T-helper 22 cell (primary cell): Measurements from ENCODE around the gene COL28A1.
"Not testable (repeated sequence)": the region's sequence is repeated elsewhere in the genome, so short reads cannot be mapped to it uniquely, and the experiment has no call there.

ENCODE experiments used
- DNase-seq: peaks from one replicate; pipeline ENCODE4 v3.0.0-alpha.2; 2020; ENCODE audit warnings: low read depth

Gene COL28A1

DNA sequence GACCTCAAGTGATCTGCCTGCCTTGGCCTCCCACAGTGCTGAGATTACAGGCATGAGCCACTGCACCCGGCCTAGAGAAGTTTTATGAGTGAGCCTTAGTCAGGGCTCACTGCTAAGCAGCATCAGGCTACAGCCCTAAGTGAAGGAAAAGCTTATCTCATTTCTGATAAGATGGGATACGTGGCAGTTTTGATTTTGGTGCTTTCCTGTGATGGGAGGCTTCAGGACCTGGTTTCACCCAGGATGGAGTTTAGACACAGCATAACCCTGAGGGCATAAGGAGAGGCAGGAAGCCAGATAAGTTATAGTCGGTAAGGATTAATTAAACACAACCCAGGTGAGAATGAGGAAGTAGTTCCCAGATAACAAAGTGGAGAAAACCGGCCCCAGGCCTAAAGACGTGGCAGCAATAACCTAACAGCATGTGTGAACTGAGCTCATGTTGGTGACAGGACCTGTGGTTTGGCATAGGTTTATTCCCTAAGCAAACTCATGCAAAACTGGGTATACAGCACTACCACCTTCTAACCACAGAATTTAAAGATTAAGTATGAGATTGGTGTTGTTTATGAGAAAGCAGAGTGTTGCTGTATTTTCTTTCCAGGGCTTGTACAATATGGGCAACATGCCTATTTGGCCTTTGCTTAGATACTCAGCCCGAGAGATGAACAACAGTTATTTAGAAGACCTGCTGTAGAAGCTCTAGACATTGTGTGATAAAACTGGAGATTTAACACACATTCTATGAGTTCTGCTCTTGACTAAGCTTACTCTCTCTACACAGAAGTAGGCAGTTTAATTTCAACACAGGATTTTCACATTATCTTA lies 119.4 kb downstream of the COL28A1 start:
- no peak for DNase-seq

DNA sequence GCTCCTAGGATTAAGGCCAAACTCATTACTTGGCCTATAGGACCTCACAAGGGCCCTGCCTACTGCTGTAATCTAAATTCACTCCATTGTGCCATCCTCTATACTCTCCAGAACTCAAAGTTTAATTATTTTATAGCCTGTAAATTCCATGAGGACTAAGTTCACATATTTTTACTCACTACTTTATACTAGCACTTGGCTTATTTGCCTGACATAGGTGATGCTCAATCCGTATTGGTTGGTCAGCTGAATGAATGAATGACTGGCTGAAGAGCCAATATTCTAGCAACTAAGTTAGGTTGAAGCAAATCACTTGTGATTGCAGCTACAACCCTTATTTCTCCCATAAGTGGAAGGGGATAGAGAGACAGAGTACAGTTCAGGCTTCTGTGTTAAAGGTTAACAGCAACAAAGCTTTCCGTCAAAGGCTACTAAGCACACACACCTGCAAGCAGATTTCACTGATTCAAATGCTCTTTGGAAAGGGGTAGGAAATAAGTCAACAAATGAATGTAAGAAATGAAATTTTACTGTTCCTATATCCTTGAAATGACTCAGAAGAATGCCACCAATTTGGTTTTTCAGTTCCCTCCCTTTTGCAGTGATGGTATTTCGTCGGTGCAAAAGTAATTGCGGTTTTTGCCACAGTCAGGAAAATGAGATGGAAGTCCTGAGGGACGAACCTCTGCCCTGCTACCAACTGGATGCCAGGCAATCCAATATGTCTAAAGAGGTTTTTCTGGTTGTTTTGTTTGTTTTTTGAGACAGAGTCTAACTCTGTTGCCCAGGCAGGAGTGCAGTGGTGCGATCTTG lies 120.7 kb downstream of the COL28A1 start:
- no peak for DNase-seq

DNA sequence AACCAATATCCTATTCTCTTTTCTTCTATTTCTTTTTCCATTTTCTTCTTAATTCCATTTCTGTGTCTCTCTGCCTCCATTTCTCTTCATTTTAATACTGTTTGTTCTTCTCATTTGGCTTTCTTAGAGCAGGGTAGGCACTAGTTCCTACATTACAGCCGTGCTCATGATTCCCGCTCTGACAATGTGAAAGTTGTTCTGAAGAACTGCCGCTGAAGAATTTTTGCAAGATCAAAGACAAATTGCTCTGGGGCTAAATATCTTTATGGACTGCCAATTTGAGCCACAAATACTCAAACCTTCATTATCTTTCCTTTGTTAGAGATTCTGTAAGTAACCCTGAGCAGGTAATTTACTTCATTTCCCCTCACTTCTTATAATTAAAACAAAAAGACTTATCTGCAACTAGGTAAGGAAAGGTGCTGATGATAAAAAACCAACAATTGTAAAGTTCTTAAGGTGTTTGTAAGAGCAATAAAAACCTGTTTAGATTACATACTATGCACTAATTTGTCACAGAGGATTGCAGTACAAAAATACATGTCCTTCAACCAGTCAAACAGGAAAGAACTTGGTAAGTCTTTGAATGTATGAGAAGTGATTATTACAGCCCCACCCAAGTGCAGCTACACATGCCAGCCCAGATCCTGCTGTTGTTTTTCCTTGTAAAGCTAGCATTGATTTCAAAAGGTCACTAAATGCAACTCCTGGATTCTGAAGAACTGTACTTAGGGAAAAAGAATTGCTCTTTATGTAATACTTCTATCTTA lies 127.5 kb downstream of the COL28A1 start:
- DNase-seq = no peak

DNA sequence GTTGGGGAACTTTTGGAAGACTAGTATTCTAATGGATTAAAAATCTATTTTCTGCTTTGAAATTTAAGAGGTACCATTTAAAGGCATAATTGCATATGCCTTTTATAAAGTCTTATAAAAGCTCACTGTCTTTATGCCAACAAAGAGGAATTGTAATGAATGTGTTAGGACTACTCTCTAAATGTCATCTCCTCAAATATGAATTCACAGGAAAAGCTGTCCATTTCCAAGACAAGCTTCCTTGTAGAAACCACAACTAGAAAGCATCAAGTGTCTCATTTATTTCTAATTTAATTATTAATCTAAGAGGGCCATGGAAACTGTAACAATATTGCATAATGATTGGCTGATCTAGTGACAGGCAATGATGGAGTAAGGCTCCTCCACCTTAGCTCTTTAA lies 130.2 kb downstream of the COL28A1 start:
- no peak for DNase-seq

DNA sequence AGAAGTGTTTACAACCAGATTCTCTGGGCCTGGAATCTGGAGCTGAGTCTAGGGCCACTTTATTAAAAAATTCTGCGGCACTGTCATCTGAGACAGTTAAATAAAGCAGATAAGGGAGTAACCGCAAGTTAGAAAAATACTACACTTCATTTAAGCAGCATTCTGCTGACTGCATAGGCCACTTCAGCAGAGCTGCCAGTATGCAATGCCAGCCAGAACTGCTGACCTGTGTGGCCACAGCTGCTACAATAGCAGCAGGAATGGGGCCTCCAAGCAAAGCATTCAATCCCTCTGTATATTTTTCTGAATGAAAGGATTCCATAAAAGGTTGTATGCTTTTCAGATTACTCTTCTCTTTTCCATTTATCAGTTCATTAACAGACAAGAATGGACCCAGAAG lies 136.0 kb downstream of the COL28A1 start:
- DNase-seq = no peak

DNA sequence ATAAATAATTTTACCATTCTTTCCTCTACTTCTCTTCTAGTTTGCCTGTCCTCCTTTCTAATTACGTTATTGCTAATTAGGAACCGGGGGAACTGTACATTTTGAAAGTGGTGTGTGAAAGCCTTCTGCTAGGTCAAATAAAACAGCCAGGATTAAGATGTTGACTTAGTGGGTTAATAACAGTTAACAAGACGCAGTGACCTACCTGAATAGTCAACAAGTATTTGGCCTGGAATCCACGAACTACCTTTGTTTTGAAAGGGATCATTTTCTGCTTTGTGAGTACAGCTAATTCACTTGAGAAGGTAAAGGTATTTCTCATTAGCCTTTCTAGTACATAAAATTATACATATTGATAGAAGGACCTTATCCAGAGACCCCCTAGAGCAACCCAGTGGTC lies 139.9 kb downstream of the COL28A1 start:
- DNase-seq = no peak

DNA sequence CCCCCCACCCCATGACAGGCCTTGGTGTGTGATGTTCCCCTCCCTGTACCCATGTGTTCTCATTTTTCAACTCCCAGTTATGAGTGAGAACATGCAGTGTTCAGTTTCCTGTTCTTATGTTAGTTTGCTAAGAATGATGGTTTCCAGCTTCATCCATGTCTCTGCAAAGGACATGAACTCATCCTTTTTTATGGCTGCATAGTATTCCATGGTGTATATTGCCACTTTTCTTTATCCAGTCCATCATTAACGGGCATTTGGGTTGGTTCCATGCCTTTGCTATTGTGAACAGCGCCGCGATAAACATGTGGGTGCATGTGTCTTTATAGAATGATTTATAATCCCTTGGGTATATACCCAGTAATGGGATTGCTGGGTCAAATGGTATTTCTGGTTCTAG lies 147.5 kb downstream of the COL28A1 start:
- not testable (repeated sequence) for DNase-seq

DNA sequence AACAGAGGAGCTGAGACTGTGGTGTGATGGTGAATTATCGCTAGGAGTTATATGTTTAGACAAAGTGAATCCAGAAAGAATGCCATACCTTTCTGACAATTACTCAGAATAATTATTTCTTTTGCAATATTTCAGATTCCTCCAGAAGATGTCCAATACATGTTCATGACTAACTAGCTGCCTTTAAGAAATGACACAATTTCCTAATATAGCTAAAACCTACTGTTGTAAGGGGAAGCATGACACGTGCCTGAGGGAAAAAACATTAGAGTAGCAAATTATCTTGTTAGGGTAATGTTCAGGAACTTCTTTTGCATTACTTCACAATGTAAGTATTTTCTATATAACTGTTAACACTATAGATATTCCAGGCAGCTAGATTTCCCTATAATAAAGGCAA lies 150.3 kb downstream of the COL28A1 start:
- no peak for DNase-seq

DNA sequence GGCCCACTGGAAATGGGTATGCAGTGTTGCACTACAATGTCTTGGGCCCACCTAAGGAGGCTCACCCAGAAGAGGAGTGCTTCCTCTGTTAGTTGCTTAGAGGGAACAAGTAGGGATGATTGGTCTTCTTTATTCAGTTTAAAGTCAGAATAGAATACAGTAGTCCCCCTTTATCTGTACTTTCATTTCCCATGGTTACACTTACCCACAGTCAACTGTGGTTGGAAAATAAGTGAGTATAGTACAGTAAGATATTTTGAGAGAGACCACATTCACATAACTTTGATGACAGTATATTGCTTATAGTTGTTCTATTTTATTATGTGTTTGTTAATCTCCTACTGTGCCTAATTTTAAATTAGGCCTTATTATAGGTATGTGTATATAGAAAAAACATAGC lies 151.4 kb downstream of the COL28A1 start:
- no peak for DNase-seq

DNA sequence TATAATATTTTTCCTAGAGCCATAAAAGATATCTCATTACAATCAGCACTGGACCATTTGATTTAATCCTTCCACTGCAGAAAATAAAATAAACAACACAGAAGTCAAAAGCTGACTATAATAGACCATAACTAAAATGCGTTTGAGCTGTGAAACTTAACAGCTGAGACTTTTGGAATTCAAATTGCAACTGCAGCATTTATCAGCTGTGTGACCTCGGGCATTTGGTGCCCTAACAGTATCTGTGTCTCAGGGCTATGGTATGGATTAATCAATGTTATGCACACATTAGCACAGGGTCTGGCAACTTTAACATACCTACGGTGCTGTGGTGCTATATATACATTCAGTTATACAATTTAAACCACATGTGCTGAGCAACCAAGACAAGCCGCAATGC lies 160.1 kb downstream of the COL28A1 start:
- no peak for DNase-seq

DNA sequence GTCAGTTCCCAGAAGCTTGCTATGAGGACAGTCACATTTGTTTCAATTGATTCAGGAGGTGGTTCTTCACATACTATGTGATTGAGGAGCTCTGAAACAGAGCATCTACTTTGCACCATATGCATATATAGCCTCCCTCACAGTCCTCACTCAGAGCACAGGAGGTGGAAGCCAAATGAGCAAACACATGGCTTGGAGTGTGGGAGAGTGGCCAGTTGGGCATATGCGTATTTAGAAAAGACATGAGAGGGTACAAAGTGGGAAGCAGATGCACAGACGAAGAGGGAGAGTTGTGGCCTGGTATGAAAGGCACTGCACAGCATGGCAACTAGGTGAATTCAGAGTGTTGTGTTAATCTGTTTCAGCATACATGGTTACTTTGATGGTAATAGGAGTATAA lies 165.6 kb downstream of the COL28A1 start:
- DNase-seq = no peak

DNA sequence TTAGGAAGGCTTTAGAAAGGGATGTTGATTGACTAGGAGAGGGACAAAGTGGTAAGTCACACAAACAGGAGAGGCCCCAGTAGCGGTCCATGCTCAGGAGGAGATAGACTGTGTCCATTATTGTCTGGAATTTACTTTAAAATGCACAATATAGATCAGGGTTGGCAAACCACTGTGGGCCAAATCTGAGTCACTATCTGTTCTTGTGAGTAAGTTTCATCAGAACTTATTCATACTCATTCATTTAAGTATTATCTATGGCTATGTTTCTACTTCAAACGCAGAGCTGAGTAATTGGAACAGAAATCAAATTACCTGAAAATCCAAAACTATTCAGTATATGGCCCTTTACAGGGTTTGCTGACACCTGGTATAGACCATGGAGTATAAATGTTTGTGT lies 166.5 kb downstream of the COL28A1 start:
- DNase-seq = no peak

DNA sequence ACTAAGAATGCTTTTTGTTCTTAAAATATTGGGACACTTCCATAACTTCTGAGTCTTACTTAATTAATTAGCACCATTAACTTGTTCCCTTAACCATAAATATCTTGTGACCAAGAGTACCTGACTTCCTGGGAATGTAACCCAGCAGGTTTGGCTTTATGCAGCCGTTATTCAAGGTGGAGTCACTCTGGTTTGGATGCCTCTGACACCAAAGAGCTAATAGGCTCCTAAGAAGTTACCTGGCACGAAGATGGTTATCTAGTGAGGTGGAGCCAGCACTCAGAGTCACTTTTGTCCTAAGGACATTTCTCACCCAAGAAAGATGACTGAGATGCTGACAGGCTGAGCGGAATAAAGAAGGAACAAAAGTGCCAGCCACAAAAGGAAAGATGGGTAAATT lies 181.0 kb downstream of the COL28A1 start:
- no peak for DNase-seq

DNA sequence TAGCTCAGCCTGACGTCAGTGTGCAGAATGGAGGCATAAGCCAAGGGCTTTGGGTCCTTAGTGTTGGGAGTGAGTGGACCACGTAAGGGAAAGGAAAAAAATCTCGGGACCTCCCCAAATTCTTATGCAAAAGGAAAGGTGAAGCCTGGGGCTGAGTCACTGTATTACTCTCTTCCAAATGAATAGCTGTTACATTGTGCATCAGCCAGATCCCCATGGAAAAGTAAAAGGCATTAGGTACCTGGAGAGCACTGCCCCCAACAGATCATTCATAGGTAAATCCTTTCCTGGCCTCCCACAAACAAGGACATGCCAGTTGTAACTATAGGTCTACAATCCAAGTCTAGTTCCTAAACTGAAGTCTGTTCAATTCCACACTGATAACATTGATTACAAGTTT lies 182.8 kb downstream of the COL28A1 start:
- DNase-seq = no peak

DNA sequence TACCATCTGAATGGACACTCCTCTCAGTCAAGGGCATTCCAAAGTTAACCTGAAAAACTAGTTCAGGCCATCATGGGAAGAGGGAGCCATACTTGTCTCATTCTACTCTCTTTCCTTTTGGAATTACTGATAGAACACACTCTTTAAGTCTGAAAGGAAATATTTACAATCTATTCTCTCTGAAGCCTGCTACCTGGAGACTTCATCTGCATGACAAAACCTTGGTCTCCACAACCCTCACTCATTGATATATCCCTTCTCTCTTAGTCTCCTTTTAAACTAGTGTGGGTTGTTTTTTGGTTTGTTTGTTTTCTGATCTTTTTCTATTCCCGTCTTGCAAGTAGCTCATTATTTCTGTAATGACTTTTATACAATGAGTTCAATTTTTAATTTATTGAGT lies 183.8 kb downstream of the COL28A1 start:
- no peak for DNase-seq

DNA sequence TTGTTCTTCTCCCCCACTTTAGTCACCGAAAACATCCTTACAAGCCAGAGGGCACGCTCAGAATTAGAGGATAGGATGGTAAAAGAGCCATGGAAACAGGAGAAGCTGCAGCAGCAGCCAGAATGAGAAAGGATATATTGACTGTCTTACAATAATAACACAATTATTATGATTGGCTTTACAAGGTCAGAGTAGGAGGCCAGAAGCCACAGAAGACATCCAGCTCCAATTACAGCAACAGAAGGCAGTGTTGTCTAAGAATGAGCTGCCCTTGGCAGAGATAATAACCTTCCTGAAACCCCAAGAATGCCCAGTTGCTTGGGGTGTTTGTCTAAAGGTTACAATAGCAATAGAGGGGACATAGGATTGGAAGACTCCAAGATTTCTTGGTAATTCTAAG lies 184.5 kb downstream of the COL28A1 start:
- DNase-seq = no peak

DNA sequence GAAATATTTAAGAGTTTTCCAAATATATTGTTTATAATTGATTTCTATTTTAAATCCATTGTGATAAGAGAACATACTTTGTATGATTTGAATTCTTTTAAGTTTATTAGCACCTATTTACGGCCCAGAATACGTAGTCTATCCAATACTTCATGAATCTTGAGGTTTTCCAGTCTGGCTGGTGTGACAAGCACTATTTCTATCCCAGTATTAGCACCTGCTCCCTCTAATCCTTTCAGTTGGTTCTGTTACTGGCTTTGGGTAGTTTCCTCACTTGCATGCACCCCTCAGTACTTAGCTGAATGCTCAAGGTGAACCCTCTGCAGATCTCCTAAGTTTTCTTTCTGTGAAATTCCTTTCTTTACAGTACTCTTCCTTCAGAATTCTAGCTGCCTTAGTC lies 186.5 kb downstream of the COL28A1 start:
- no peak for DNase-seq

DNA sequence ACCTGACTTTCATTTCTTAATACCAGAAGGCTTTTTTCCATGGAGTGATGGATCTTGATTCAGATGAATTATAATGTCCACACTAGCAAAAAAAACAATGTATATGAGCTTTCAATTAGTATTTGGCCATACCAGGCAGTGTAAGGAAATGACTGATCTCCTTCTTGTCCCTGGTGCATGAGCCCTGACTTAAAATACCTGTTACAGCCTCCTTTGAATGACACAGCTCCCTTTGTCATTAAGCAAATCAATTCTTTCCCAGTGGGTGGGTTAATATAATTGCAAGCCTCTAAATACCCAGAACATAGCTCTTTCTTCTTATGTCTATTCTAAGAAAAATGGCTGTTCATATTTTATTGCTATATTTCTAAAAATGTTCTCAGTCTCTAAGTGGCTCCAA lies 188.6 kb downstream of the COL28A1 start:
- DNase-seq = no peak

DNA sequence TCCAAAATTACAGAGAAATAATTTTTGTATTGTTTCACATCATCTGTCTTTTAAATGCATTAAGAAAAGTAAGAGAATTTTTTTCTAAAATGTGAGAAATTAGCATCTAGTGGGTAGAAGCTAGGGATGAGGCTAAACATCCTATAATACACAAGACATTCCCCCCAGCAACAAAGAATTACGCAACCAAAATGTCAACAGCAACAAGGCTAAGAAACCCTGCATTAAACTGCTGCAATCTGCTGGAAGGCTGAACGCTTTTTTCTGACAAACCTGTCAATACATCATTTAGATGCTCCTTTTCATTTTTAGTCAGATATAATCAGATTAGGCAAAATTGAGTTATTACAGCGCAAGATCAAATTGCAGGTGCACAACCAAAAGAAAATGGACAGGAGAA lies 191.1 kb downstream of the COL28A1 start:
- no peak for DNase-seq

DNA sequence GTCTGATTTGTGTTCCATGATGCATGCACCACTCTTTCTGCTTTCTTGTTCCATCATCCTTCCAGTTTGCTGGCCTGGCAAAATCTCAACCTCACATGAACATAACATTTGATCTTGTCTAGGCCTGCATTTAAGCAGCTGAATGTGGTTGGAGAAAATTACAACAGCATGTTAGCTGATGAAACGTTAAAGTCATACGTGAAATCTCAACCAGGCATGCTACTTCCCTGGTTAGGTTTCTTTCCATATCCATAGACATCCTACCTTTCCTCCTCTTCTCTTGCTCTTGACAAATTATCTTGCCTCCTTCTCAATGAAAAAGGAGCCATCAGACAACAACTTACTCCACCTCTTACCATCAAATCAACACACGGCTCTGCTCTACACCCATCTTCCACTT lies 199.8 kb downstream of the COL28A1 start:
- DNase-seq = no peak

DNA sequence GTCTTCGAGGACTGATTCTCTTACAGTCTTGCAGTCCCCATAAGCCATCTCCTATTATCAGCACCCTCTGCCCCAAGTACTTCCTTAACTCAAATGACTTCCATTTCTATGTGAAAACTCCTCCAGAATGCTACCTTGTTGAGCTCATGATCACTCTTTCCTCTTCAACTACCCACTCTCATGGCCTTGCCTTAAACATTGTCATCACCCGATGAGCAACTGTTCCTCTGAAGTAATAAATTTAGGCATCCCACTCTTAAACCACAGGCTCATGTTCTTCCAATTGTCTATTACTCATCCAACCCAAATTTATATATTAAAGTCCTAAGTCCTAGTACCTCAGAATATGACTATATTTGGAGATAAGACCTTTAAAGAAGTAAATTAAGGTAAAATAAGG lies 200.5 kb downstream of the COL28A1 start:
- no peak for DNase-seq

DNA sequence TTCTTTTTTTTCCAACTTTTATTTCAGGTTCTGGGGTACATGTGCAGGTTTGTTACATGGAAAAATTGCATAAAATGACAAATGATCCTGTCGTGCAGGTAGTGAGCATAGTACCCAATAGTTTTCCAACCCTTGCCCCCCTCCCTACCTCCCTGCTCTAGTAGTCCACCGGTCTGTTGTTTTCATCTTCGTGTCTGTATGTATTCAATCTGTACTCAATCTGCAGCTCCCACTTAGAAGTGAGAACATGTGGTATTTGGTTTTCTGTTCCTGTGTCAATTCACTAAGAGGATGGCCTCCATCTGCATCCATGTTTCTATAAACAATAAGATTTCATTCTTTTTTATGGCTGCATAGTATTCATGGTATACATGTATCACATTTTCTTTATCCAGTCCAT lies 202.1 kb downstream of the COL28A1 start:
- DNase-seq = no peak

DNA sequence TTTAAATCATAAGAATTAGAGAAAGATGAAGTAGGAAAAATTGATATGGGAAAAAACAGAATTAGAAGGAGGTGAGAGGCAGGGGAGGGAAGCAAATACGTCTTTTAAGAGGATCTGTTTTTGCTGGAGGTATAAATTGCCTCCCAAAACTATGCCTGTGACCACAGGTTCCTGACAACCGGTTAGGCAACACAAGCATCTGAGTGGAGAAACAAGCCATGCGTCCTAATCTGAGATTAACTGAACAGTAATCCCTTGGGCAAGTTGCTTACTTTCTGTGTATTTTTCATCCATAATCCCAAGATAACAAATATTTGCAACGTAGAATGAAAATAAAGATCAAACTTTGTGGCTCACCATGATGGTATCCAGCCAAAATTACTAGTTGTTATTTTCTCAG lies 204.2 kb downstream of the COL28A1 start:
- no peak for DNase-seq
